GM18951 (cell line): ENCODE data around the gene AFF3.

ENCODE experiments used
- POLR2A ChIP-seq: IDR thresholded peaks from 4 replicates; pipeline ENCODE4 v1.6.1; 2011; ENCODE audit warnings: mild to moderate bottlenecking; ENCODE audit not compliant: insufficient read length, insufficient read depth; ENCODE audit errors: extremely low read depth
- in situ Hi-C: fragments of 300-500 bp; cut with MboI; formaldehyde crosslinking; loops from one replicate; pipeline ENCODE4 v1.12.0; 2022; ENCODE audit warnings: low sequenced_read_pairs, mixed read lengths, inconsistent platforms; ENCODE audit not compliant: unreplicated experiment

Gene AFF3

DNA sequence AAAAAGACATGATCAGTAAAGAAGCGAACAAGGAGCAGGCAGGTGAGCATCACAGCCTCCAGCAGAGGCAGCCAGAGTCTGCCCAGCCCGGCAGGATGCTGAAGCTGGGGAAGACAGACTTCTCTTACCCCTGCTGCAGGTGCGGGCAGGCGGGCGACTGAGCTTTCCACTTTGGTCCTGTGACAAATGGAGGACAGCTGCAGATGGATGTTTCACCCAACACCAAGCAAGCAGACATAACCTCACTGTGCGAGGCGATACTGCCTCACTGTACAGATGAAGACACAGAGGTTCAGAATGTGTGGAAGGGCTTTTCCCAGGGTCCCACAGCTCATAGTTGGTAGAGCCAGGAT lies 251.0 kb downstream of the AFF3 start:
- TF ChIP-seq POLR2A: no peak
- in situ Hi-C loops: no loop called here

DNA sequence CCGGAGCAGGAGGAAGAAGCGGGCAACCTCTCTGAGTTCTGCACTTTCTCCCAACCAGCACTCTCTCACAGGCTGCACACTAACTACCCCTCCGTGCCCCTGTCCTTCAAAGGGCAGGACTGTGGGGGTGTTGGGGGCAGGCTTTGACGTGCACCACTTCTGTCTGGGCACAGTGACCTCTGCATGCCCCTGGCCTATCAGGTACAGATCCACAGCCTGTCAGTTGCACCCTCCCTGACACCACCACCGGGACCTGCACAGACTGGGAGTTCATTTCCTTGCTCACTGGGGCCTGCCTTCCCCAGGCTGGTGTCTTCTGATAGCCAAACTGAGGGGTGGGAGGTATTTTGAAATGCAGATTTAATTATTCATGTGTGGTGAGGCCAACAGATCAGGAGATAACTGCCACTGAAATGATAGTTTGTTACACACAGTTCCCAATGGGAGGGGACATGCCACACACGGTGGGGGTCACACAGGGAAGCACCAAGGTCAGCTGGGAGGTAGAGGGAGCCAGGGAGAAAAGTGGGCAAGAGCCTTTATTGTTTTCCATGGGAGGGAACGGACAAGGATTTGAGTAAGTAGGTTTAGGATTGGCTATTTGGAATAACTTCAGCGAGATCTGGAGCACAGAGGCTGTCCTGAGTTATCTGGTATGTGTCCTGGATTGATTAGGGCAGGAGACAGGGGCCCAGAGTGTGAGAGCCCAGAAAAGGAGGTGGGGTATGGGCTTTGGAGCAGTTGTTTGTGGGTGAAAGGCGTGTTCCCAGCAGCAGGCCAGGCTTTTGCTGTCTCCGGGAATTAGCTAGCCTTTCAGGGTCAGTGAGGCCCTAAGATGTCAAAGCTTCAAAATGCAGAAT lies 251.6 kb downstream of the AFF3 start:
- TF ChIP-seq POLR2A: no peak
- in situ Hi-C loops: no loop called here

DNA sequence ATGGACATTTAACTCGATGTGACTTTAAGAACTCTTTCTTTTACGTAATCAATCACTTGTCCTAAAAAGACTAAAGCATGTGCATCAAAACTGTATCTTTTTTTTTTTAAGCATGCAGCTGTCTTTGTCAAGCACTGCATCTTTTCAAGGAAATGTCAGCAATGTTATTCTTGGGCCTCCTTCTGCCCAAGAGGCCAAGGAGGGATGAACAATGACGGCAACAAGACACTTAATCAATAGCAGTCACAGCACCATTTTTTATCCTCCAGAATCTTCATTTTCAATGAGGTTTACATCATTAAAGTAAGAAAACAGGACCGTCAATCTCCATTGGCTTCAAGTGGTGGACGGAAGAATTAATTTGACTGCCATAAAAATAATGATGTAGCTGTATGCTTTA lies 253.8 kb downstream of the AFF3 start:
- in situ Hi-C loops: no loop called here
- TF ChIP-seq POLR2A: no peak

DNA sequence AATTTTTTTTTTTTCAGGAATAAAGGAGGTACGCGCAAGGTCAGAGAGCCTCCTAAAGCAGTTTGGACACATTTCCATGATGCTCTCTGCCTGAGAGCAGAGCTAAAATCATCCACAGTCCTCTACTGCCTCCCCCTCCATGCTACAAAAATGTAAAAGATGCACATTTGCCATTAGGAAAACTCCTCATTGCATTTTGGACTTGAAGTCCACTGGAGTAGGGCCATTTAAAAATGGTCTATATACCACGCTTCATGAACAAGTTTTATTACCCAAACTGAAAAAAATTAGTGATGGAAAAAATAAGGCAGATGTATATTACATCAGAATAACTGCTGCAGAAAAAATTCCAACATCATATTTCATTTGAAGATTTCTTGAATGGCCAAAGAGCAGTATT lies 256.0 kb downstream of the AFF3 start:
- no peak for TF ChIP-seq POLR2A
- in situ Hi-C loops: no loop called here

DNA sequence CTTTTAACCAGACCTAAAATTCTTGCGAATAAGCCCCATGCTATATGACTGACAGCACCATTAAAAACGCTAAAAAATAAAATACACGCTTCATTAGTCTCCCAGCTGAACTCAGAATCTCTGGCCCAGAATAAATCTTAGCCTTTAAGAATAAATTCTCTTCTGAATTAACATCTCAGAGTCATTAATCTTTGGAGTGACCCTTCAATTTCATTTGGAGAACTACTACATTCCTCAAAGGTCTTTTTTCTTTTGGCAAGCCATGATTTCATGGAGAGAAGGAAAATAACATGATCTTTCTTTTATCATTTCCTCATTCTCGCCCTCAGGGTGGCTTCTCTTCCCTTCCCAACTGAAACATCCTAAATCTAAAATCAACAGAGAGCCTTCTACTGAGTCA lies 259.0 kb downstream of the AFF3 start:
- in situ Hi-C loops: no loop called here
- no peak for TF ChIP-seq POLR2A

DNA sequence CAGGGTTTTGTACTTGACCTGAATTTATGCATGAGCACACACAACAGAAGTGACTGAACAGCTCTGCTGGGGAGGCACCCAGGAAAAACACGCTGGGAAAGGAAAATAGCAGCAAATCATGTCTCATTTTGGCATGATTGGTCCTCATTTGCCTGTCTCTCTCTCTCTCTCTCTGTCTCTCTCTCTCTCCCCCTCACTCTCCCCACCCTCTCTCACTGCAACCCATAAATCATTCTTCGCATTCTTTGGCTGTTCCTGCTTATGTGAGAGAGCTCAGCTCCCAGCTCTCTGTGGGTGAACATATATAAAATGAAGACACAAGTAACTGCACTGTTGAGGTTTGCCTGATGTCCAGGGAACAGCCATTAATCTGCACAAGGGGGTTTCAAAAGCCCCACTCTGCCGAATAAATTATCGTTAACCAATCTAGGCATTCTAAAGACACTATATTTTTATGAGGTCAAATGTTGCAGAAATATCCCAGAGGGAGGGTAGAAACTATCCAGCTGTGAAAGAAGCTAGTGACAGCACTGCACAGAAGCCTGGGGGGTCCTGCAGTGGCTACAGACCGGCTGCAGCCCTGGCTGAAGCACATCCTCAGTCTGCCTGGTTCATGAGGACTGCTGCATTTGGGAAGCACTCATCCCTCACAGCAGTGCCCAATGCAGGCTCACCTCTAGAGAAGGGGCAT lies 260.3 kb downstream of the AFF3 start:
- in situ Hi-C loops: no loop called here
- TF ChIP-seq POLR2A: no peak

DNA sequence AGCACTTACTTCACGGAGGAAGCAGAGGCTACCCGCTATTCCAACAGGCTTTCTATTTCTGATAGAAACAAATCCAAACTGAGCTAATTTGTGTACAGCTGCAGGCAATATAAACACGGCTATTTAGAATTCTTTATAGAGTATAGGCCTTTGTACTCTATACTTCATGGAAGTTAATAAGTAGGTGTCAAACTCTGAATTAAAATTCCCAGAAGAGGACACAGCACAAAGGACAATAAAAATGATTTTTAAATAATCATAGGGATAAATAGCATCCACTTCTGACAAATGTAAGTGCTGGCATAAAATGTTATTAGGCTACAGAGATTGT lies 261.5 kb downstream of the AFF3 start:
- in situ Hi-C loops: no loop called here
- no peak for TF ChIP-seq POLR2A

DNA sequence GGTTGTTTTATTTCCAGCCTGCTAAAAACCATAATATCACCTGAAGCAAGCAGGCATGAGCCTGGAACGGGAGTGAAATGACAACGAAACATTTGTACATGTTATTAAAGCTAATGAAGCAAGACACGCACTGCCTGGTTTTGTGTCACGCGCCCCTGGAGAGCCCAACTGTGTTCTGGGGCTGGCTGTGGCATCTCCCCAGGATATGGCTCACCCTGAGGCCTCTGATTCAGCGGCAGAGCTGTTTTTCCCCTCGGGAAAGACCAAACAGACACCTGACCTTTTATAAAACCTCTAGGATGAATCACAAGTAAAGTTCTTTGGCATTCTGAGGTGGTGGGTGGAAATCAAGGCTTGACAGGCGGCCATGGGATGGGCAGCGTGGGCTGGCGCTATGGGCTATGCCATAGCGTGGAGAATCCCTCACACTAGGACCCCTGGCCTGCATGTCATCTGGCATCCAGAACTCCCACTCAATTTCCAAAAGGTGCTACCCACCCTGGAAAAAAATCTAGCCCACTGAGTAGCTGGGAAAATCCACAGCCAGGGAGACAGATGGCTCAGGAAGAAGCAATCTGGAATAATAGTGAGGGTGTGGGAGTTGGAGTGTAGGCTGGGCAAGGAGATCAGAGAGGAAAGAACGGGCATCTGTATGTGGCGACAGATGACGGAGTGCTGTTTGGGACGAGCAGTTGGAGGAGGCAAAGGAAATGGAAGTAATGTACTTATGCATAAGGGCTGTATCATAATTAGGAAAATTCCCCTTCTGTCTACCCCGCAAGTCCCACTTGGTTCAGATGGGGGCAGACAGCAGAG lies 262.0 kb downstream of the AFF3 start:
- no peak for TF ChIP-seq POLR2A
- in situ Hi-C loops: no loop called here

DNA sequence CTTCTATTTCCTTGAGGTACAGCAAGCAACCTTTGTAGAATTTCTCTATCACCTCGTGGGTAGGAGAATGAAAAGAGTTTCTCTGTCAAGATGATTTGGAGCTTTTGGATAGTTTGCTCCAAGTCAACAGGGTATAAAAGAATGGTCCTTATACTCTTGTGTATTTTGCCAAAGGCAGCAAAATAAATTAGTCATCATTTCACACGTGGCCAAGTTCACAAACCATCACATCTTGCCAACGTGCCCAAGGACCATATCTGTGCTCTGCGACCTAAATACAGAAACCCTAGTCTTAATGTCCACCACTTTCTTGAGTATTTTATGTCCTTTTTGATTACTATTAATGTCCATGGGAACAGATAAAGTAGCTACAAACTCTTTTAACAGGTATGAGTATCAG lies 262.9 kb downstream of the AFF3 start:
- in situ Hi-C loops: no loop called here
- TF ChIP-seq POLR2A: no peak

DNA sequence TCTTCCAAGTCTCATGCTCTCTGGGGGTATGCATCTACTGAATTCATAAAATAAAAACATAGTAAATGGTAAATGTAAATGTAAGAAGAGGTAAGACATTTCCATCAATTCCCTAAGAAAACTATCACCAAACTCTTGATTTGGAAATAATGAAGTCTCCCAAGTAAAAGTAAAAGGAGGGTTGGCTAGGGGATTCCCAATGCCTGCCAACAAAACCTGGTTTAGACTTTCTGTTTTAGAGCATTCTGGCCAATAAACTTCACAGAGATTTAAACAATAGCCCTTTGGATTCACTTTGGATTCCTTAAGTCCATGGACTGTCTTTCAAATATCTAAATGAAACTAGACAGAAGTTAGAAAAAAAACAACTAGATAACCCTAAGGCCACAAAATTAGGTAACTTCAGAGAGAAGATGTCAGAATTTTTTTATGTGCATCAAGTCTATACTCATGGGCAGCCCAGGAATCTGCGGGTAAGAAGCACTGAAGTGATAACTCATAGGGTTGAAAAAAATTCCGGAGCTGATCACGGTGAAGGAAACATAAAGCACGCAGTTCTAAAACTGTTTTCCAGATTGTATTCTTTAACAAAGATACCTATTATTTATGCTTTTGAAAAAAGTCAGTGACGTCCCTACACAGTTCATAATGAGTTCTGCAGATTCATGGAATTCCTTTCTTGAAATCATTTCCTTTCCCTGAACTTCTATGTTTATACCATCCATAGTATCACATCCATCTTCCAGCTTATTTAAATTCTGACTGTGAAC lies 263.6 kb downstream of the AFF3 start:
- no peak for TF ChIP-seq POLR2A
- in situ Hi-C loops: no loop called here

DNA sequence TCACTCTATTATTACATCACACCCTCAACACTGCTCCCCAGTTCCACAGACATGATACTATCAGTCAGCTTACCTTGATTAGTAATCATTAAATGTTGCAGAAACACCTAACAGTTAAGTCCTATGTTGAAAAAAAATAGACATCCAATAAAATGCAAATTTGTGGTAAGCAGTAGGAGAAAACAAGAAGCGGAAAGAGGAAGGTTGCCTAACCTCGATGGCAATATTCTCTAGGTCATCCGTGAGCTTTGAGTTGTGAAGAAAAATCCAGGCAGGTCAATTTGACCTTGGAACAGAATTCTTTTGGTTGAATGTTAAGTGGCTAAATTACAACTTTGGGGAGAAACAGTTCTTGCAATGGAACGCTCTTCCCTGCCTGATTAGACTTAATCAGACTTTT lies 264.4 kb downstream of the AFF3 start:
- in situ Hi-C loops: no loop called here
- no peak for TF ChIP-seq POLR2A

DNA sequence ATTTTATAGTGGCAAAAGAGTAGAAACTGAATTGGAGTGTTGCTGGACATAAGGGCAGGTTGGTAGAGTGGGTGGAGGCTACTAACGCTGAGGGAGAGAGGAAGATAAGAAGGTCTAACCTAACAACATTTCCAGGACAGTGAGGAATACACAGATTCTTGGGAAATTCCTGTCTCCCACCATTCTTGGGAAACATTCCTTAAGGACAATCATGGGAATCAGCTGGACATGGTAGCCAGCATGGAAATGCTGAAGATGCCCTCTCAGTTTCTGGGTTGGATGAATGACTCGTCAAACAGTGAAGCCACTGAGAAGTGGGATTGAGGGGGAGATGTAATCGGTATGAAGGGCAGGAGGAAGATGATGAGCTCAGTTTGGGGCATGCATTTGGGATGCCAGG lies 265.4 kb downstream of the AFF3 start:
- no peak for TF ChIP-seq POLR2A
- in situ Hi-C loops: no loop called here

DNA sequence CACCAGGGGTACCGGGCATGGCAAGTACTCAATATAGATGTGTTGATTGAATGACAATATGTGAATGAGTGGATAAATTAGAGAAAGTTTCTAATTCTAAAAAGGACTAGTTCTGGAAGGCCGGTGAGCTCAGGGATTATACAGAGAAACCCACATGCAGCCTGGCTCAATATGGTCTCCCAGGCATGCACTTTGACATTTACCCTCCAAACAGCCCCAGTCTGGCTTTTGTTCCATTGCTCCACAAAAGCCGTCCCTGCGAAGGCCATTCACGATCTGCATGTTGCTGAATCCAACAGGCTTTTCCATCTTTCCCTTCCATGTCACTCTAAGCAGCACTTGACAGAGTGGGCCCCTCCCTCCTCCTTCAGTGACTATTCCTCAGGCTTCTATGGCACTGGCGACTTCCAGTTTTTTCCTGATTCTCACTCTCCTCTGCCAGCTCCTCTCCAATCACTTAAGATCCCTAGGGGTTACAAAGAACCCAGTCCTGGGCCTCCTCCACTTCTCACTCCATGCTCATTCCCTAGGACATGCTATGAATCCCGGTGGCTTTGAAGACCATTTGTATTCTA lies 266.7 kb downstream of the AFF3 start:
- TF ChIP-seq POLR2A: no peak
- in situ Hi-C loops: no loop called here
